H1 (cell line): Measurements from ENCODE around the gene NKX2-1. TPM values are rescaled to one million over a fixed set of nuclear protein-coding genes. Genes with fewer than 3 reads are reported as not detected.

Experiments
- CTCF ChIA-PET: fragments of 300-600 bp; sonication (Branson Sonifier 250); formaldehyde crosslinking; loops from one replicate; lab custom pipeline; 2021; ENCODE audit not compliant: partially characterized antibody; lab: Charles Lee
- POLR2A ChIA-PET: fragments of 300-600 bp; sonication (Branson Sonifier 250); formaldehyde crosslinking; loops from one replicate; lab custom pipeline; 2021; ENCODE audit warnings: inconsistent platforms; ENCODE audit not compliant: partially characterized antibody; lab: Charles Lee
- DNase-seq, 2 experiments: peaks; one replicate each; pipeline versions ENCODE4 v3.0.0 to v3.0.0-alpha.2; 2010 to 2022; ENCODE audit warnings: low spot score in 2 of 2, low read depth in 1 of 2, mixed read lengths in 1 of 2
- FAIRE-seq: peaks from 2 replicates; lab custom pipeline; 2011; peaks lifted over from hg19 to GRCh38; lab: Jason Lieb, UNC
- H2AFZ ChIP-seq: 2 replicates; pipeline ENCODE4 v1.8.1; 2012; ENCODE audit warnings: low read length, inconsistent platforms
- H2AK5ac ChIP-seq: 2 replicates; pipeline ENCODE4 v1.6.1; 2013; ENCODE audit warnings: low read depth, low read length
- H2BK120ac ChIP-seq: replicated peaks from 2 replicates; pipeline ENCODE3; 2013; ENCODE audit warnings: low read depth, low read length, inconsistent platforms
- H2BK12ac ChIP-seq: 2 replicates; pipeline ENCODE4 v1.6.1; 2013; ENCODE audit warnings: low read depth, low read length
- H2BK15ac ChIP-seq: 2 replicates; pipeline ENCODE4 v1.6.1; 2013; ENCODE audit warnings: low read length
- H2BK20ac ChIP-seq: 2 replicates; pipeline ENCODE4 v1.6.1; 2013; ENCODE audit warnings: low read length
- H2BK5ac ChIP-seq: 2 replicates; pipeline ENCODE4 v1.6.1; 2013; ENCODE audit warnings: low read depth, low read length
- H3K14ac ChIP-seq: 2 replicates; pipeline ENCODE4 v1.6.1; 2013; ENCODE audit warnings: inconsistent platforms; ENCODE audit not compliant: insufficient read length
- H3K18ac ChIP-seq: 2 replicates; pipeline ENCODE4 v1.6.1; 2013; ENCODE audit warnings: low read length; ENCODE audit errors: extremely low read depth
- H3K23ac ChIP-seq: 2 replicates; pipeline ENCODE4 v1.6.1; 2013; ENCODE audit warnings: inconsistent platforms; ENCODE audit not compliant: insufficient read length
- H3K23me2 ChIP-seq: 2 replicates; pipeline ENCODE4 v1.6.1; 2013; ENCODE audit warnings: low read depth, low read length
- H3K27ac ChIP-seq: 2 replicates; pipeline ENCODE4 v1.6.1; 2011; ENCODE audit warnings: low read depth, low read length, inconsistent platforms
- H3K27me3 ChIP-seq, 4 experiments: replicated peaks in 1 of 4; 1 replicate in 1 of 4; 2 replicates in 3 of 4; pipeline versions ENCODE4 v1.6.1 to v1.8.1; 2011 to 2013; ENCODE audit warnings: low read length in 3 of 4, mild to moderate bottlenecking in 3 of 4, inconsistent platforms in 2 of 4, mixed read lengths in 2 of 4, moderate library complexity in 1 of 4; ENCODE audit not compliant: control insufficient read depth in 3 of 4, insufficient read depth in 3 of 4; ENCODE audit errors: extremely low read depth in 1 of 4
- H3K36me3 ChIP-seq, 4 experiments: 2 replicates each; pipeline versions ENCODE4 v1.6.1 to v1.8.1; 2011 to 2013; ENCODE audit warnings: mild to moderate bottlenecking in 4 of 4, low read length in 3 of 4, moderate library complexity in 2 of 4, control low read depth in 1 of 4, inconsistent platforms in 1 of 4; ENCODE audit not compliant: insufficient read depth in 4 of 4, control insufficient read depth in 2 of 4
- H3K4ac ChIP-seq: replicated peaks from 2 replicates; pipeline ENCODE3; 2013; ENCODE audit warnings: low read length, low read depth, mixed read lengths, inconsistent platforms; ENCODE audit not compliant: insufficient read length
- H3K4me1 ChIP-seq, 4 experiments: replicated peaks in 1 of 4; 1 replicate in 1 of 4; 2 replicates in 3 of 4; pipeline versions ENCODE4 v1.6.1 to v1.8.1; 2011 to 2013; ENCODE audit warnings: low read length in 3 of 4, inconsistent platforms in 2 of 4, mixed read lengths in 1 of 4; ENCODE audit not compliant: insufficient read depth in 4 of 4, control insufficient read depth in 3 of 4
- H3K4me2 ChIP-seq, 2 experiments: 2 replicates each; pipeline versions ENCODE4 v1.6.1 to v1.8.1; 2011 to 2013; ENCODE audit warnings: low read depth in 2 of 2, low read length in 2 of 2, control low read depth in 1 of 2, inconsistent platforms in 1 of 2, mild to moderate bottlenecking in 1 of 2; ENCODE audit not compliant: insufficient read depth in 1 of 2
- H3K4me3 ChIP-seq, 4 experiments: fragments of 200-600, 300-600 bp in 1 of 4; sonication (generic), shearing (Covaris generic), sonication (Bioruptor Twin) in 1 of 4; 2 replicates each; pipeline versions ENCODE4 v1.5.1 to v1.8.1; 2011 to 2016; ENCODE audit warnings: low read length in 4 of 4, low read depth in 3 of 4, control low read depth in 2 of 4, inconsistent platforms in 2 of 4, mild to moderate bottlenecking in 2 of 4, mixed read lengths in 1 of 4, moderate library complexity in 1 of 4; ENCODE audit not compliant: insufficient read depth in 2 of 4; ENCODE audit errors: extremely low read depth in 1 of 4
- H3K56ac ChIP-seq: replicated peaks from 2 replicates; pipeline ENCODE3; 2013; ENCODE audit warnings: low read depth, mild to moderate bottlenecking, mixed read lengths, low read length, inconsistent platforms; ENCODE audit not compliant: insufficient read length
- H3K79me1 ChIP-seq: 2 replicates; pipeline ENCODE4 v1.6.1; 2013; ENCODE audit warnings: low read depth, low read length, control low read depth
- H3K79me2 ChIP-seq, 2 experiments: 2 replicates each; pipeline versions ENCODE4 v1.6.1 to v1.8.1; 2012 to 2013; ENCODE audit warnings: low read length in 2 of 2, mild to moderate bottlenecking in 2 of 2, inconsistent platforms in 1 of 2; ENCODE audit not compliant: insufficient read depth in 2 of 2, control insufficient read depth in 1 of 2
- H3K9ac ChIP-seq, 4 experiments: replicated peaks in 1 of 4; 1 replicate in 1 of 4; 2 replicates in 3 of 4; pipeline versions ENCODE4 v1.6.1 to v1.8.1; 2011 to 2013; ENCODE audit warnings: low read depth in 3 of 4, low read length in 3 of 4, control low read depth in 2 of 4, mild to moderate bottlenecking in 2 of 4, moderate library complexity in 2 of 4, inconsistent platforms in 1 of 4; ENCODE audit errors: extremely low read depth in 1 of 4
- H3K9me3 ChIP-seq, 2 experiments: 2 replicates each; pipeline versions ENCODE4 v1.6.1 to v1.8.1; 2012 to 2013; ENCODE audit warnings: mild to moderate bottlenecking in 2 of 2, moderate library complexity in 2 of 2, control low read depth in 1 of 2, inconsistent platforms in 1 of 2, low read depth in 1 of 2, low read length in 1 of 2, mixed read lengths in 1 of 2; ENCODE audit not compliant: insufficient read depth in 2 of 2
- H4K20me1 ChIP-seq, 2 experiments: replicated peaks in 1 of 2; 2 replicates each; pipeline versions ENCODE3 to v1.8.1; 2011 to 2013; ENCODE audit warnings: inconsistent platforms in 2 of 2, low read length in 2 of 2, mild to moderate bottlenecking in 1 of 2; ENCODE audit not compliant: insufficient read depth in 2 of 2, control insufficient read depth in 1 of 2
- H4K5ac ChIP-seq: 2 replicates; pipeline ENCODE4 v1.6.1; 2013; ENCODE audit warnings: low read length, low read depth, mixed read lengths, inconsistent platforms; ENCODE audit not compliant: insufficient read length
- H4K8ac ChIP-seq: 2 replicates; pipeline ENCODE4 v1.8.0; 2013; ENCODE audit warnings: mild to moderate bottlenecking, moderate library complexity, low read length, inconsistent platforms; ENCODE audit not compliant: insufficient read depth; ENCODE audit errors: extremely low read depth
- H4K91ac ChIP-seq: replicated peaks from 2 replicates; pipeline ENCODE3; 2013; ENCODE audit warnings: low read length, mixed read lengths, inconsistent platforms; ENCODE audit not compliant: insufficient read length
- EGR1 ChIP-seq: IDR thresholded peaks from 2 replicates; pipeline ENCODE4 v1.6.1; 2011; ENCODE audit warnings: low read depth, low read length, borderline replicate concordance
- KDM1A ChIP-seq: fragments of 200-600, 300-600 bp; sonication (generic); IDR thresholded peaks from 2 replicates; pipeline ENCODE4 v1.7.1; 2016; ENCODE audit warnings: mild to moderate bottlenecking, low read length, borderline replicate concordance
- SIN3A ChIP-seq, 2 experiments: IDR thresholded peaks in 1 of 2; conservative IDR thresholded peaks in 1 of 2; 2 replicates each; pipeline ENCODE4 v1.6.1; 2011 to 2012; ENCODE audit warnings: low read length in 2 of 2, improper control_type of control experiment in 1 of 2, low read depth in 1 of 2, mild to moderate bottlenecking in 1 of 2
- WGBS, 2 experiments: shearing (Covaris generic) in 1 of 2; methylation state at CpG; one replicate each; pipeline versions ENCODE4 v1.1.6 to v1.1.7; 2013 to 2015; ENCODE audit warnings: low lambda C conversion rate in 2 of 2, mixed read lengths in 2 of 2, inconsistent platforms in 1 of 2, low coverage in 1 of 2, missing lambda C conversion rate in 1 of 2; ENCODE audit not compliant: insufficient replicate concordance in 2 of 2, insufficient coverage in 1 of 2, insufficient read length in 1 of 2; ENCODE audit errors: extremely low coverage in 1 of 2, missing lambda C conversion rate in 1 of 2; 5-methylcytosine and 5-hydroxymethylcytosine counted together
- polyA plus RNA-seq, 7 experiments: library from polyadenylated mRNA; depleted of rRNA in 3 of 7; stranded (reverse) in 5 of 7; unstranded in 2 of 7; fragments of >200 nt in 5 of 7; fragments of 200-250 nt in 2 of 7; gene quantifications; 1 replicate in 5 of 7; 2 replicates in 1 of 7; 4 replicates in 1 of 7; pipeline versions ENCODE4 v1.2.1 to v1.2.3, GENCODE V29; 2011 to 2013; ENCODE audit warnings: missing spikeins in 2 of 7, mixed read lengths in 2 of 7
- total RNA-seq: library from RNA; stranded (reverse); fragmentation: NEBNext Ultra II Directional; extraction: Animal tissue kit (Norgen Biotek cat#: 25700); gene quantifications from 2 replicates; pipeline ENCODE4 v1.2.1, GENCODE V29; 2021

Gene NKX2-1
- total and polyA plus RNA-seq, 2 of the 8 experiments (the other 6 are each of a cell fraction or from before 2014, with no cell fraction given), result not detected

DNA sequence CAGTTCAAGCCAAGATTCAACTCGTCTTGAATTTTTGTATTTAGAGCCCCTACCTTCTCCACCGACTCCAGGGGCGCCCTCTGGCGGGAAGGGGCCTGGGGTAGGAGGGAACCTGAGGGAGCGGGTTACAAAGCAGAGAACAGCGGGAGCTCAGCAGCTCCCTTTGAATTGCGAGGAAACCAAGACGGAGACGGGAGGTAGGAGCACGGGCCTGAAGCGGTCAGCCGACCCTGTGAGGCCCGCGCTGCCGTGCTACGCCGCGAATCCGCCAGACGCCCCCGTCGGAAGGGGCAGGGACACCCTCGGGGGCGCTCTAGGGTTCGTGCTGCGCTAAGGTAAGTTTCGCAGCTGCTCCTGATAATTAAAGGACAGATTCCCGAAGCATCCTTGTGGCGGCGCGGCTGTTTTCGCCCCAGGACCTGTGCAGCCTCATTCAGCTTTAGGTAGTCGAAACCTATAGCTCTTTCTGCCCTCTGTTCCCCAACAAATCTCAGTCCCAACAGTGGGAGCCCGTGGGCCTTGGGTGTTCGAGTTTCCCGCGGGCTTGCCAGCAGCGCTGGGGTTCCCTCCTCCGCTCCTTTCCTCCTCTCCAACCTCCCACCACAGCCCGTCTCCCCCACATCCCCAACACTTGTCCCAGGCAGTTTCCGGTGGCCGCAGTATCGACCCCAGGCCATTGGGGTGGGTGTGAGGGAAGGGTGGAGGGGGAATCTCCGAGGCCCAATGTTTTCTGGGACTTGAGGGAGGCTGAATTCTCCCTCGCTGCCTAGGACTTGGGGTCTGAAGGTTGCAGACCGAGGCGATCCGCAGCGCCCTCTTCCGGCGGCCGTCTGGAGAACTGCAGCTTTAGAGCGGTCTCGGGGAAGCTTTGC is 5.1 kb upstream of the NKX2-1 start:
- Histone ChIP-seq H3K4ac (no peak overlapping the region), H2BK20ac (no peak overlapping the region), H3K36me3 (peaks cover 0 to 5% (median 0%) of the 10 kb centered on the region in 4 experiments; a peak in 1 of 8 replicates), H4K91ac (no peak overlapping the region), H3K56ac (no peak overlapping the region), H3K18ac (peak overlapping the region; percentile 48; the same call in 1 of the 2 replicates), H4K5ac (no peak overlapping the region), H3K4me3 (peak overlapping the region; percentile 0 to 52 (median 11); a peak in 5 of 8 replicates), H2BK5ac (no peak overlapping the region), H3K14ac (no peak overlapping the region), H2AK5ac (no peak overlapping the region), H2BK15ac (no peak overlapping the region), H3K9ac (no peak overlapping the region), H3K4me1 (peaks cover 0 to 12% (median 9%) of the 10 kb centered on the region in 4 experiments; a peak in 6 of 7 replicates), H3K23me2 (peaks cover 4% of the 10 kb centered on the region; the same call in 1 of the 2 replicates), H4K20me1 (peaks cover 25 to 27% of the 10 kb centered on the region in 2 experiments), H2AFZ (no peak overlapping the region), H3K79me1 (no peaks in the 10 kb centered on the region), H2BK12ac (no peak overlapping the region), H3K27me3 (peaks cover 65 to 97% (median 89%) of the 10 kb centered on the region in 4 experiments), H4K8ac (no peak overlapping the region), H3K23ac (no peak overlapping the region), H2BK120ac (no peak overlapping the region), H3K4me2 (peak overlapping the region; percentile 66 to 67), H3K79me2 (no peaks in the 10 kb centered on the region), H3K27ac (no peak overlapping the region), H3K9me3 (no peaks in the 10 kb centered on the region)
- POLR2A ChIA-PET, result interaction anchor here (1.0 to 1.7 kb wide), 4 partner anchors 31 to 136 kb away, joined by 3 to 5 read pairs (median 4); no protein-coding TSS in a partner anchor
- WGBS, 2 experiments, result 5% methylated on average over 52 of the region's 54 CpGs; no CpG with 5 or more reads in 1 of the 2 experiments
- DNase-seq (peak; percentile 82 to 91), FAIRE-seq (peak; percentile 73)
- CTCF ChIA-PET, result interaction anchor here (0.6 to 11.9 kb wide), 80 partner anchors 8 to 1066 kb away, joined by 3 to 395 read pairs (median 4); partner anchors contain the start of genes NKX2-8 and PAX9
- TF ChIP-seq SIN3A (conservative IDR thresholded peaks at IDR 0.05 in 1 of 2, IDR thresholded peaks at IDR 0.05 in 1 of 2; ENCODE audit: low read depth in 1 of 2, low read length in 2 of 2) (no peak), EGR1 (no peak), KDM1A (peak; percentile 51; the same call in 1 of the 2 replicates)
